HG02870 (cell line): ENCODE data around the gene CUX1.

Experiments
- ATAC-seq: cut with Tn5 transposase; IDR thresholded peaks from one replicate; pipeline ENCODE4 v1.9.1; 2021; ENCODE audit warnings: mild to moderate bottlenecking, moderate library complexity; ENCODE audit not compliant: unreplicated experiment

The CUX1 gene

GRCh38 chr7:102275123-102275703 lies 457.8 kb downstream of the CUX1 start:
- ATAC-seq: no peak

DNA sequence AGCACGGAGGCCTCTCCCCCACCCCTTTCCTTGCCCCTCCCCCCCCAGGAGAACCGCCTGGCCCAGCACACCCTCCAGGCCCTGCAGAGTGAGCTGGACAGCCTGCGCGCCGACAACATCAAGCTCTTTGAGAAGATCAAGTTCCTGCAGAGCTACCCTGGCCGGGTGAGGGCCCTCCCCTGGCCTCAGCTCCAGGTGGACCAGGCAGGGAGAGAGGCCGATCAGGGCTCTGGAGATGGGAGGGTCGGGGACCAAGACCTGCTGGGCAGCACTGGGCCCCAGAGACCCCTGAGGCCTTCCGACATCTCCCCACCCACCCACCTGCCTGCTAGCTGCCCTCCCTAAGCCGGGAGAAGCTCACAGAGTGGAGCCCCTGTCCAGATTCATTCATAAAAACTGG lies 460.5 kb downstream of the CUX1 start:
- ATAC-seq: no peak

GRCh38 chr7:102279537-102280400 lies 462.3 kb downstream of the CUX1 start:
- peak; percentile 65 for ATAC-seq

- no peak for ATAC-seq
Observed at GRCh38 chr7:102280521-102280920, 463.1 kb downstream of the CUX1 start.

DNA sequence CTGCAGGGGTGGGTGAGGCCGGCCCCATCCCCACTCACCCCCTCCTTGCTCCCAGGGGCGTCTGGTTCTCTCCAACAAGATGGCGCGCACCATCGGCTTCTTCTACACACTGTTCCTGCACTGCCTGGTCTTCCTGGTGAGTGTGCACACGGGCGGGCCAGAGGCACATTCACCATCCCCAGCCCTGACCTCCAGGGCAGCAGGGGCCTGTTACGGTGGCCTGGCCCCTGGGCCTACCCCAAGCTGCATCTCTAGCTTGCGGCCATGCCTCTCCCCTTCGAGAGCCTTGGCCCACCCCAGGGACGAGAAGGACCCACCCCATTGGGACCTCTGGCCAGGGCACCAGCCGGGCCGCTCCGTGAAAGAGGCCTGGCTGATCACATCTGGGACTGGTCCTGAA lies 464.4 kb downstream of the CUX1 start:
- ATAC-seq: no peak

- no peak for ATAC-seq
Observed at GRCh38 chr7:102282465-102283362, 465.3 kb downstream of the CUX1 start.

GRCh38 chr7:102283477-102284189 lies 466.2 kb downstream of the CUX1 start:
- ATAC-seq: no peak

- no peak for ATAC-seq
Observed at GRCh38 chr7:102284399-102284798, 467.0 kb downstream of the CUX1 start.

GRCh38 chr7:102284891-102285539 lies 467.6 kb downstream of the CUX1 start:
- ATAC-seq: no peak

DNA sequence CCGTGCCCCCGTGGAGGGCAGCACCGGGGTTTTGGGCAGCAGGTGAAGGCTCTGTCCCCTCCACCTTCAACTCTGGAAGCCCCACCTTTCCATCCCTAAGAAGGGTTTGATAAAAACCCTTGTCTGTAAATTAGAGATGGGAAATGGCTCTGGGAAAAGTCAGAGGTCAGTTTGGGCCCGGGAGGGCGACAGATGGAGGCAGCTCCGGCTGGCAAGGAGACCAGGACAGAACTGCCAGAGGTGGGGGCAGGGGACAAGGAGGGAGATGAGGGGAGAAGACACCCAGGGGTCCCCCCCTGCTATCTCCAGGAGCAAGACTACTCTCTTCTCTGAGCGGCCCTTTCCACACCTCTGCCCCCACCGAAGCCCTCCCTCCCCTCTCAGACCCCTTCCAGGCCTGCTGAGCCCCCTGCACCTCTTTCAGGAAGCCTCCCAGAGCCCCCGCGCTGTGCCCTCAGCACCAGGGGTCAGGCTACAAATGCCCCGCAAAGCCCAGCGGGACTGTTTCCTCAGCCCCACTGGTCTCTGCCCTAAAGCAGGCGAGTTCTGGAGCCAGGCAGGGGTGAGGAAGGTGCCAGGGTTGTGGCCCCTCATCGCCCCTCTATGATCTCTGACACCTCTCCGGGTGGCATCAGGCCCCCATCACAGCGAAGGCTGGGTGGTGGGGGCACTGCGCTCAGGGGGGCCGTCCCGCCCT lies 468.3 kb downstream of the CUX1 start:
- ATAC-seq: no peak

DNA sequence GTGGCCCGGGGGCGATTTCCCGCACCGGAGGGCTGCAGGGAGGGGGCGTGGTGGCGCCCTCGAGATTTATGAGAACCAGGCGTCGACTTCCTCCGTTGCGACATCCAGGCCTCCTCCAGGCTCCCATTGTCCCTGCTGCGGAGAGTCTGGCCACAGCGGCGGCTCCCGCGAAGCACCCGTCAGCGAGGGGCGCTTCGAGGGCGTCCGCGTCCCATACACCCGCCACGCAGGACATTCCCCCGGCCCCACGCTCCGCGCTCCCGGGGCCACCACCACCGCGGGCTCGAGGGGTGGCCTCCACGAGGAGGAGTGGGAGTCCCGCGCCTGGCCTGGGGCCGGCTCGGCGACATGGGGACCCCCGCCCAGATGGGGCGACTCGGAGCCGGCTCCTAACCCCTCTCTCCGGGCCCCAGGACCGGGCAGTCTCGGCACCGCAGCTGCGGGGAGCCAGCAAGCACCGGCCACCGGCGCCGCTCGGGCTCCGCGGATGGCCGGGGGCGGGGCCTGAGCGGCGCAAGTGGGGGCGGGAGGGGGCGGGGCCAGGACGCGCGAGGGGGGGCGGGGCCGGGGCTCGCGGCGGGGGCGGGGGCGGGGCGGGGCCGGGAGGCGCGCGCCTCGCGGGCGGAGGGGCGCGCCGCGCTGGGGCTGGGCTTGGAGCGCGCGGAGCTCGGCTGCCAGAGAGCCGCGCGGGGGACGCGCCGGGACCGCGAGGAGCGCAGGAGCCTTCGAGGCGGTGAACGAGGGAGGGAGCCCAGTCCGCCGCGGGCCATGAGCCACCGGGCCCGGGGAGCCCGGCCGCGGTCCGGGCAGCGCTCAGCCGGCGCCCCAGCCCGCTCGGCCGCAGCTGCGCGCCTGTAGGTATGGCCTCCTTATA lies 469.0 kb downstream of the CUX1 start, which contains the start of gene SH2B2:
SH2B2 (plus strand) TSS at position 632 of the 874 bp plus-strand sequence. CDS start 13,683 bp downstream, outside the sequence.
- no peak for ATAC-seq

DNA sequence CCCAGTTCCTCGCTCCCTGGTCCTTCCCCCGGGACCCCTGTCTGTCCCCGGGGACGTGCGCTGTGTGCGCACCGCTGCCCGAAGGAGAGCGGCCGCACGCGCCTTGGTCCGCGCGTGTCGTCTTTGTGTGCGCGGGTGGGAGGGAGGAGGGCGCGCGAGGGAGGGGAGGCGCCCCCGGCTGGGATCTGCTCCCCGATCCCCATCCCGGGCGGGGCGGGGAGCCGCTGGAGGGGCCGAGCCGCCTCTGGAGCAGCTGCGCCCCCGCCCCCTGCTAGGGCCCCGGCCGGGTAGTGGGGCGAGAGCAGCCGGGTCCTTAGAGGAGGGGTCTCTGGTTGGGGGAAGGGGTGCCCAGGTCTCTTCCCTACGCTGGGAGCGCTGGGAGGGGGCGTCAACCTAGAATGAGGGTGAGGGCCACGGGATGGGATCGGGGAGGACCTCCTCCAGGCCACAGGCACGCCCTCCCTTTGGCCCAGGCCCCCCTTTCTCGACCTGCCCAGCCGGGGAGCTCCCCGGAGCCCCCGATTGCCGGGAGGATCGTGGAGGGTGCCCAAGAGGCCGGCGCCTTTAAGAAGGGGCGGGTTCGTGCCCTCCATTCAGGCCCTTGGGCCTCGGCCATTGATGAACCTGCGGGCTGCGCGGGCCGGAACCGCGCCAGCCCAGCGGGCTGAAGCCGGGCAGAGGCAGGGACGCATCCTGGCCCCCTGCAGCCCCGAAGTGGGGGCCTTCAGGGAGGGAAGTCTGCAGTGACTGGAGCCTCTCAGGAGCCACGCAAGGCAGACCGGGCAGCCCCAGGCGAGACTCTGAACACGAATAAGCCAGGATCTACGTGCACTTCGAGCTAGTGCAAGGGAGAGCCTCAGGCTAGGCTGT lies 469.9 kb downstream of the CUX1 start:
- ATAC-seq: no peak

DNA sequence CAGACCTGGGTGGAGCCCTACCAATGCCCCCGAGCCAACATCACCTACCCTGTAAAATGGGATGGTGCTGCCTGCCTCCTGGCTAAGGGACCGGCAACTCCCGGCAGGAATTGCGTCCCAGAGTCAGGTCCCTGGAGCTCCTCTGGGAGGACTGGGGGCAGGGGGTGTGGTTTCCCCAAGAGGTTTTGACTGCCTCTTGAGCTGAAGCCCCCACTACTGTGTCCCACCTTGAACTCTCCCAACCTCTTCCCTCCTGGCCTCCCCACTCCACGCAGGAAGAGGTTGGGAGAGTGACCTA lies 470.5 kb downstream of the CUX1 start:
- no peak for ATAC-seq

DNA sequence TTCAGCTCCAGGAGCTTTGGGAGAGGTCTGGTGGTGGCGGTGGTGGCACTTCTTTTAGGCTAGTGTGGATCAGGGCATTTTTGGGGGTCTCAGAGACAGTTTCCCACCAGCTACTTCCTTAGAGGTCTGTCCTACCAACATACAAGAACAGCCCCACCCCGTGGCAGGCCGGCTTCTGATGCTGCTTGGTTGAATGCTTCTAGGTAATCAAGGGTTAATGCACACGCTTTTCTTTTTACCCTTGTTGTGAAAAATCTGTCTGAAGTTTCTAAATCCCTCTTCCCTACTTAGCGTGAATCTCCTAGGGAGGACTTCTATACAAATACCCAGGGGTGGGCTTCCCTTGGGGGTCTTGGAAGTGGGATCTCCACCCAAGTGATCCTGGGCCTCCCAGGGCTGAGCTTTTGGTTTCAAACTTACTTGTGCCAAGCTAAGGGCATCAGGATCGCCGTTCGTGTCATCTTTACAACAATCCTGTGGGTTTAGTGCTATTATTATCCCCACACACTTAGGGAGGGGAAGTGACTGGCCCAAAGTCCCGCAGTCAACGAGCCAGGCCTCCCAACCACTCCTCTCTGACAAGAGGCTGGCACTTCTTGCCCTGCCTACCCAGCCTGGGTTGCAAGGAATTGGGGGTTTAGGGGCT lies 471.0 kb downstream of the CUX1 start:
- no peak for ATAC-seq

DNA sequence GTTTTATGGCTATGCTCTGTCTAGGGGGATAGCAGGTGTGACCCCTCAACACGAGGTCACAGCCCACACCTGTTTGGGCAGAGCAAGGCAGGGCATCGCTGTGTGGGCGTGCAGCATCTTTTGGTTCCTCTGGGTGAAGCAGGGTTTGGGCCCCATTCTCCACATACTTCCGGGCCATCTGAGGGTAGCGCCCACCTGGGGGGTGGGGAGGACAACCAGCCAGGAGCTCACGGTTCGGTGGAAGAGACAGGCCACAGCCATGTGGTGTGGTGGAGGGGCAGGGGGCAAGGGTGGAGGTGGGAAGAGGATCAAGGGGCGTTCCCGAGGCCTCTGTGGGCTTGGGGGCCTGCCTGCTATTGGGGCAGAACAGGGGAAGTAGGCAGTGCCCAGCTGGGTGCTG lies 471.6 kb downstream of the CUX1 start:
- no peak for ATAC-seq

- ATAC-seq: peak; percentile 62
Observed at GRCh38 chr7:102291056-102291915, 473.9 kb downstream of the CUX1 start.

DNA sequence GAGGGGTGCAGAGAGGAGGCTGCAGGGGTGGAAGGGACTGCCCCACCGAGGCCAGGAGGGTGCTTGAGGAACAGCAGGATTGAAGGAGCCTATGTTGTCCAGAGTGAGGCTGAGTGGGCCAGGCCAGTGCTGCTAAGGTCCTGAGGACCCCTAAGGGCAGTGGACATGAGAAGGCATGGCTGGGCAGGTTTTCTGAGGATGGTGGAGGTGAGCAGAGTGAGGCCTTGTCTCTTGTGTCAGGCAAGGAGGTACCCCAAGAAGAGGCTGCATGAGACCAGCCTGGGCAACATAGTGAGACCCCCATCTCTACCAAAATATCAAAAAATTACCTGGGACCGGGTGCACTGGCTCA lies 474.5 kb downstream of the CUX1 start:
- ATAC-seq: no peak
